NCI-H526 (cell line): ENCODE data around the gene AAMP.

Experiments
- DNase-seq, 2 experiments: peaks; one replicate each; lab custom pipeline; 2025; lab: John Stamatoyannopoulos, UW

The AAMP gene

DNA sequence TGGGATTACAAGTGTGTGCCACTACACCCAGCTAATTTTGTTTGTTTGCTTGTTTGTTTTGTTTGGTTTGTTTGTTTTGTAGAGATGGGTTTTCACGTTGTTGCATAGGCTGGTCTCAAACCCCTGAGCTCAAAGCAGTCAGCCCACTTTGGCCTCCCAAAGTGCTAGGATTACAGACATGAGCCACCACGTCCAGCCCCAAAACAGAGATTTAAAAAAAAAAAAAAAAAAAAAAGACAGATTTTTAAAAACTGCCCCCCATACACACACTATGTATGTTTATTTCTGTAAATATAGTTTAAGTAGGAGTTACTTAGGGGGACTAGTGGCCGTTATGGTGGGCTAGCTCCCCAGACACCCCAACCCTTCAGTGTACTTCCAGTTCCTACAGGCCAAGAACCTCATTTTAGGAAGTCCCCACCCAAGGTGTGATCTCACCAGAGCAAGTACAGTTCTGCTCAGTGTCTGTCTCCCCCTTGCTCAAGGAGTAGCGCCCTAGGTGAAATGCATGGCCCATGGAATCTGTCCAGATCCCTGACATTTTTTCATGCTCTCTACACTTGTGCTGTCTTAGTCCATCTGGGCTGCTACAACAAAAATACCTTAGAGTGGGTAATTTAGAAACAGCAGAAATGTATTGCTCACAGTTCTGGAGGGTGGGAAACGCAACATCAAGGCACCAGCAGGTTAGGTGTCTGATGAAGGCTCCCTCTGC lies 23.9 kb upstream of the AAMP start:
- no peak for DNase-seq

DNA sequence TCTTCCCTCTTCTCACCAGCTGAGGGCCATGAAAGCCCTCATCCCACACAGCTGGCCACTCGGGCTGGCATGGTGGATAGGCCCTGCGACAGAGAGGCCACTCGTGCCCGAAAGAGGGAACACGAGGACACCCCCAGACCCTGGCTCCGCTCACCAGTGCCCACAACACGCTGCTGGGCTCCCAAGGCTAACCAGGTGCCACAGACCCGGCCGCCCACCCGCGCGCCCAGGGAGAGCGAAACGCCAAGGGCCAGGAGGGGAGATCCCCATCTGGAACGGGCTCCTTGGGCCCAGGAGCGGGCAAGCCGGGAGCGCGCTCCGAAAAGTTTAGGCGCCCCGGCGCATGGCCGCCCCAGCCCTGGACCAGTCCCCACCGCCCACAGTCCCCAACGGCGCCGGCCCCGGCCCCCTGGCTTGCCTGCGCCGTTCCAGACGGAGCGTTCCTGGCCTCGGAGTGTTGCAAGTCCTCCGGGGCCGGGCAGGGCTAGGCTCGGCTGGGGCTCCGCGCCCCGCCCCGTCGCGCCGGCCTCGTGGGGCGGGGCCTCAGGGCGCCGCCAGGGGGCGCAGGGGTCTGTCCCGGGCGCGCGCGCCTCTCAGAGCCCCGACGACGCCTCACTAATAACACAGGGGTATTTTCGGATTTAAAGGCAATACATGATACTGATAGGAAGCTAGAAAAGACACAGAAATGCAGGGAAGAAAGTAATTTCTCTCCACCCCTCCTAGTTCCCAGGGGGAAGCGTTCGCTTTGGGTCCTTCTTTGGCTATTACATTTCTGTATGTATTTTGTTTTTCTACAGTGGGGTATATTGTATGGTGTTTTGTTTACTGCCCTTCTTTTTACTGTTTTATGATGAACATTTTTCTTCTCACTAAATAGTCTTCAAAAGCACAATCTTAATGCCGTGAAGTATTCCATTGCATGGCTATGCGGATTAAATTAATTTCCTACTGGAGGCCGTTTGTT lies 22.4 kb upstream of the AAMP start, which contains the start of gene TMBIM1:
Gene TMBIM1 (minus strand): TSS at position 456 of the 967 bp plus-strand sequence. CDS start 10,362 bp downstream, outside the sequence.
- peak in 1 of 2 experiments; percentile 71 for DNase-seq

- no peak for DNase-seq
Measured at GRCh38 chr2:218291318-218292047, 21.5 kb upstream of the AAMP start.

- peak in 1 of 2 experiments; percentile 76 for DNase-seq
Measured at GRCh38 chr2:218290316-218291261, 20.7 kb upstream of the AAMP start.

GRCh38 chr2:218289639-218290315 lies 19.8 kb upstream of the AAMP start:
- DNase-seq = peak in 1 of 2 experiments; percentile 35

DNA sequence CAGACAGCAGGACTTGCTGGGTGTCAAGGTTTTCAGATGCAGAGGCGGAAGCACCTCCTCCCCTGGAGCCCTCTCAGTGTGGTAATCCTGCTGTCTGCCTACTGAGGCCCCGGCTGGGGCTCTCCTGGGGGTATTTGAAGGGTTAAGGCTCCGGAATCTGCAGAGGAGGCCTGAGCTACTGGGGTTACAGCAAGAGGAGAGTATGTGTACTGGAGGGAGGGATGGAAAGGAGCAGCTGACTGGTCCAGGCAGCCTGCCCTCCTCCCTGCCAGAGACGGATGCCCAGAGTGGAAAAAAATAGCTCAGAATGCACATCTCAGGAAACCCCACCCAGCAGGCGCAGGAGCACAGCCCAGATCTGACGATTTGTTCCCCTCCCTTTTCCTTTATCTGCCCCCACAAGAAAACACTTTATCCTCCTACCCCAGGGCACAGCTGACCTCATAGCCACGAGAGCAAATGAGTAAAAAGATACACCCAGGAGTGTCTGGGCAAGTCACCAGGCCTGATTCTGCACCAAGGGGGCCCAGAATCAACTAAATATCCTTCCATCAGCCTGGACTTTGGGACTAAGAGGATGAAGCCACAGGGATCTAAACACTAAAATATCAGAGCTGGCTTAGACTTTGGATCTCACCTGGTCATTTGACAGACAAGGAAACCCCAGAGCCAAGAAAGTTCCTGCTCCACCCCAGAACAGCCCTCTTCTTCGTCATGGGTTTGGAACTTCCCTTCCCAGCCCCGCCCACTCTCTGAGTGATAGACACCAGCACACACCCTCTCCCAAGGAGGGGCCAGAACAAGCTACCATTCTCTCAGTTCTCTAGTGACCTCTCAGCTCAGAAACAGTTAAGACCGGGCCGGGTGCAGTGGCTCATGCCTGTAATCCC lies 16.9 kb upstream of the AAMP start:
- DNase-seq = peak in 1 of 2 experiments; percentile 18

GRCh38 chr2:218285604-218286003 lies 15.7 kb upstream of the AAMP start:
- DNase-seq = no peak

DNA sequence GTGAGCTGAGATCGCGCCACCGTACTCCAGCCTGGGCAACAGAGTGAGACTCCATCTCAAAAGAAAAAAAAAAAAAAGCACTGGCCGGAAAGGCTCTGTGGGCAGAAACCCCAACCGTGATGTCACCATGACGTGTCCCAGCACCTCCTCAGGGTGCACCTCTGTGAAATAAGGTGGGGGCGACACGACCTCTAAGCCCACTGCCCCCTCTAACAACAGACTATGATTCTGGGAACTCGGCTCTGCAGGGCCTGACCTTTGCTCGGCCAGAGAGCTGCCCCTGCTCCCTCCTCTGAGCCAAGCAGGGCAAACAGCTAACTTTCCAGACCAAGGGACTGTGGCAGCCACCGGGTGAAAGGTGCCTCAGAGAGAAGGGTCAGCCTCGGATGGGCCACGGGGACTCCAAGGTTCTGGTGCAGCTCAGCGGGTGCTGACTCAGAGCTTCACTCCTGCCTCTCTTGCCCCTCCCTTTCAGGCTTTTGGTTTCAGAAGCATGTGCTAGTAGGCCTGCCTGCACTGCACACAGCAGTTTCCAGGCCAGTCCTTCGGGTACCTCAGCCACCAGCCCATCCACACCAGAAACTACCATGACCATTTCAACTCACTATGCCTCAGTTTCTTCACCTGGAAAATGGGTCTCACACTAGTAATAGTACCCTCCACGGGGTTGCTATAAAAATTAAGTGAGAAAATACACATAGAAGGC lies 14.3 kb upstream of the AAMP start:
- DNase-seq = no peak

GRCh38 chr2:218282173-218282991 lies 12.4 kb upstream of the AAMP start:
- DNase-seq = no peak

DNA sequence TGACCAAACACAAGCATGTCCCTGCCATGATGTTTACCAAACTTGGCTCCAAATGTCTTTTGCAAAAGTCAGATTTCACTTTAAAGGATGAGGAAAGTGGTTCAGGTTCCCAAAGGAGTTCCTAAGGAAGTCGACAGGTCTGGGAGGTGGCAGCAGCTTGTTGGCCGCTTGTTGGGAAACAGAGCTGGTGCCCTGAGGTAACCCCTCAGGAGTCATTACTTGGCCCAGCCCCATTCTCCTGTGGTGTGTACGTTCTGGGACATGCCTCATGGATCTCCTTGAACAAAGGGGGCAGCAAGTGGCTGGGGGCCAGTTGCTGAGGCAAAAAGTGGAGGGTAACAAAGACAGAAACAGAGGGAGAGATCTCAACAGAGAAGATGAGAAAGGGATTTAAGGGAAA lies 11.5 kb upstream of the AAMP start:
- DNase-seq = no peak

DNA sequence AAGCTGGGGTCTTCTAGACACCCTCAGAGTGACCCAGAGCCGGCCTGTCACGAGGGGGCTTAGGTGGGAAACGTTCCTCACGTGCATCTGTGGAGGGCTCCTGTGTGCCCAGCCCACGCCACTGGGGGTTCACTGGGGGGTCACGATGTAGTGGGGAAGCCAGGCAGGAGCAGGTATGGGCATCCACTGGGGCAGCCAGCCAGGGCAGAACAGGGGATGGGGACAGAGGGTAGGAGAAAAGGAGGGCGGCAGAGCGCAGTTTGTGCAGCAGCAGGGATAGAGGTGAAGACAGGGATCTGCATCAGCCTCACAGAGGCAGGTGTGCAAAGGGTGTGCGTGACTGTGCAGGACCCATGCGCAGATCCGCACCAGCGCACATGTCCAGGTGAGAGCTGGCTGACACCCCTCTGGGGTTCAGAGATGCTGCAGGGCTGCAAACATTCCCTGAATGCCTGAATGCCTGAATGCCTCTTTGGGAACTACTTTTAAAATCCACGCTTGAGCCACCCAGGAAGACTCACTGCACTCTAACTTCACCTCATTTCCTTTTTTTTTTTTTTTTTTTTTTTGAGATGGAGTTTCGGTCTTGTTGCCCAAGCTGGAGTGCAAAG lies 10.4 kb upstream of the AAMP start:
- DNase-seq = no peak

GRCh38 chr2:218278531-218279360 lies 8.8 kb upstream of the AAMP start:
- DNase-seq = no peak

GRCh38 chr2:218277921-218278320 lies 8.0 kb upstream of the AAMP start:
- no peak for DNase-seq

DNA sequence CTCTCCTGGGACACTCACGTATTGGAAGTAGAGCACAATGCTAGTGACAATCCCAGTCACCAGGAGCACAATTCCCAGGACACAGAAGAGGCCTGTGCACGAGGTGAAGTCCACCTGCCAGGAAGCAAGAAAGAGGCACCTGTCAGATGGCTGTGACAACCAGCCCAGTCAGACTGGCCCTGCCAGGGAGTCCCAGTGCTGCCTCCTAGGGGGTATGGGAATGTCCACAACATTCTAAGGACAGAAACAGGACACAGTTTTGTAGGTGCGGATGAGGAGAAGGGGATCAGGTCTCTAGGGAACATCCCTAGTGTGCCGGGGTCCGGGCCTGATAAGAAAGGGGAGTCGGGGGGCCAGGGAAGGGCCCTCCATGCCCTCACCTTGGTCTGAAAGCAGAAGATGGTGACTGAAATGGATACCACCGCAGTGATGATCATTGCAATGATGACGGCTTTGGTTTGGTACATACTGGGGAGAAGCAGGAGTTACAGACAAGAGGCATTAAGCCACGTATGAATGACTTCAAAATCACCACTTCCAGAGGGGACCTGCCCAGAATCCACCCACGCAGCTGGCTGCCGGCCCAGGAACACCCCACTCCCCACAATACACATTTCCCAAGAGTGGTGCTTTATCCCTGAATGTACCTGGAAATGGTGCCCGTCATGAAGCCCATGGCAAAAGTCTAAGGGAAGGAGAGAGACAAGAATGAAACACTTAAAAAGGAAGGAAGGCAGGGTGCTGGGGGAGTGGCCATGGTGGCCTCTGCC lies 7.2 kb upstream of the AAMP start:
- DNase-seq = peak in 1 of 2 experiments; percentile 24

- DNase-seq = no peak
Measured at GRCh38 chr2:218275371-218276072, 5.6 kb upstream of the AAMP start.
